Measurements from ENCODE around the gene VCL.
A peak's percentile ranks its signal among the peaks of the same experiment; 100 is the strongest.

DNA sequence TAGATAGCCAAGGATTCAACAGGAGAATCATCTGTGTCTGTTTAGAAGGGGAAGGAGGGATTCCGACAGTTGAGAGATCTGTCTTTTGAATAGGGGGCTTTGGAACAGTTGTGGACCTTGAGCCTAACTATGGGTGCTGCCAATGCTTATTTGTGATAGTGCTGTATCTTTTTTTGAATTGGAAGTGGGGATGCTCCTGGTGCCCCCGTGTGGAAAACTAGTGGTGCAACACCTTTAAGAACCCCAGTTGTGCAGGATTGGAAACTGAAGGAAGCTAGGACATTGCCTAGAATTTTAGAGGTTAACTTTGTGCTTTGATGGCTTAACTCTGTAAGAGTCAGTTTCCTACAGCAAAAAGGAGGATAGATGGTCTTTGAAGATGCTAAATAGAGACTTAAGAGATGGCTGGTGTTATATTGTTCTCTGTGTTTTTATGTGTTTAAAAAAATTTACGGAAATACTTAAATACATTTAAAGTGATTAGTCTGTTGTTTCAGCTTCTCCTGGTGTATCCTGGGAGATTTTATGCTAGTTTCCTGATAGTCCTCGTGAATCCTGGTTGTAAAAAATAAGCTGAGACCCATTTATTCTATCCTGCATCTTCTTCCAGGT, 83.4 kb downstream of the VCL start:
- TF ChIP-seq, protein P1, sequence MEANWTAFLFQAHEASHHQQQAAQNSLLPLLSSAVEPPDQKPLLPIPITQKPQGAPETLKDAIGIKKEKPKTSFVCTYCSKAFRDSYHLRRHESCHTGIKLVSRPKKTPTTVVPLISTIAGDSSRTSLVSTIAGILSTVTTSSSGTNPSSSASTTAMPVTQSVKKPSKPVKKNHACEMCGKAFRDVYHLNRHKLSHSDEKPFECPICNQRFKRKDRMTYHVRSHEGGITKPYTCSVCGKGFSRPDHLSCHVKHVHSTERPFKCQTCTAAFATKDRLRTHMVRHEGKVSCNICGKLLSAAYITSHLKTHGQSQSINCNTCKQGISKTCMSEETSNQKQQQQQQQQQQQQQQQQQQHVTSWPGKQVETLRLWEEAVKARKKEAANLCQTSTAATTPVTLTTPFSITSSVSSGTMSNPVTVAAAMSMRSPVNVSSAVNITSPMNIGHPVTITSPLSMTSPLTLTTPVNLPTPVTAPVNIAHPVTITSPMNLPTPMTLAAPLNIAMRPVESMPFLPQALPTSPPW (CRISPR knock-in tag; IDR thresholded peaks at IDR 0.05), result no peak
- TF ChIP-seq CHD4 (IDR thresholded peaks at IDR 0.05; ENCODE audit: insufficient read depth, insufficient replicate concordance, low read depth, low read length, poor library complexity, severe bottlenecking) (no peak), USF2 (CRISPR knock-in tag; IDR thresholded peaks at IDR 0.05) (no peak), POLR2AphosphoS5 (IDR thresholded peaks at IDR 0.05; ENCODE audit: control insufficient read depth, insufficient read depth, low read depth, low read length) (no peak), TFE3 (CRISPR knock-in tag; IDR thresholded peaks at IDR 0.05) (no peak), CTCF (IDR thresholded peaks at IDR 0.05 in 2 of 3, conservative IDR thresholded peaks at IDR 0.05 in 1 of 3; ENCODE audit: insufficient read depth in 2 of 3, low read depth in 1 of 3, low read length in 3 of 3) (peak; percentile 79 to 85 (median 82)), FOXK1 (CRISPR knock-in tag; IDR thresholded peaks at IDR 0.05; ENCODE audit: borderline replicate concordance) (no peak), TCF7 (IDR thresholded peaks at IDR 0.05; ENCODE audit: borderline replicate concordance) (no peak), FOXP4 (CRISPR knock-in tag; IDR thresholded peaks at IDR 0.05; ENCODE audit: borderline replicate concordance) (no peak)
- TF ChIP-seq, protein P2, sequence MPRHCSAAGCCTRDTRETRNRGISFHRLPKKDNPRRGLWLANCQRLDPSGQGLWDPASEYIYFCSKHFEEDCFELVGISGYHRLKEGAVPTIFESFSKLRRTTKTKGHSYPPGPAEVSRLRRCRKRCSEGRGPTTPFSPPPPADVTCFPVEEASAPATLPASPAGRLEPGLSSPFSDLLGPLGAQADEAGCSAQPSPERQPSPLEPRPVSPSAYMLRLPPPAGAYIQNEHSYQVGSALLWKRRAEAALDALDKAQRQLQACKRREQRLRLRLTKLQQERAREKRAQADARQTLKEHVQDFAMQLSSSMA (CRISPR knock-in tag; IDR thresholded peaks at IDR 0.05), result no peak
- TF ChIP-seq, protein P3, sequence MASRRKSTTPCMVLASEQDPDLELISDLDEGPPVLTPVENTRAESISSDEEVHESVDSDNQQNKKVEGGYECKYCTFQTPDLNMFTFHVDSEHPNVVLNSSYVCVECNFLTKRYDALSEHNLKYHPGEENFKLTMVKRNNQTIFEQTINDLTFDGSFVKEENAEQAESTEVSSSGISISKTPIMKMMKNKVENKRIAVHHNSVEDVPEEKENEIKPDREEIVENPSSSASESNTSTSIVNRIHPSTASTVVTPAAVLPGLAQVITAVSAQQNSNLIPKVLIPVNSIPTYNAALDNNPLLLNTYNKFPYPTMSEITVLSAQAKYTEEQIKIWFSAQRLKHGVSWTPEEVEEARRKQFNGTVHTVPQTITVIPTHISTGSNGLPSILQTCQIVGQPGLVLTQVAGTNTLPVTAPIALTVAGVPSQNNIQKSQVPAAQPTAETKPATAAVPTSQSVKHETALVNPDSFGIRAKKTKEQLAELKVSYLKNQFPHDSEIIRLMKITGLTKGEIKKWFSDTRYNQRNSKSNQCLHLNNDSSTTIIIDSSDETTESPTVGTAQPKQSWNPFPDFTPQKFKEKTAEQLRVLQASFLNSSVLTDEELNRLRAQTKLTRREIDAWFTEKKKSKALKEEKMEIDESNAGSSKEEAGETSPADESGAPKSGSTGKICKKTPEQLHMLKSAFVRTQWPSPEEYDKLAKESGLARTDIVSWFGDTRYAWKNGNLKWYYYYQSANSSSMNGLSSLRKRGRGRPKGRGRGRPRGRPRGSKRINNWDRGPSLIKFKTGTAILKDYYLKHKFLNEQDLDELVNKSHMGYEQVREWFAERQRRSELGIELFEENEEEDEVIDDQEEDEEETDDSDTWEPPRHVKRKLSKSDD (conservative IDR thresholded peaks at IDR 0.05; ENCODE audit: low read length), result no peak

Measured in K562 (cell line).